OCI-LY3 (cell line): ENCODE measurements around the gene ABCC10.

Source experiments
- EZH2phosphoT487 ChIP-seq: fragments of 200-600 bp; shearing (Covaris generic); IDR thresholded peaks from 2 replicates; pipeline ENCODE4 v1.6.1; 2018; ENCODE audit warnings: antibody characterized with exemption, mixed run types, low read depth
- TF ChIP-seq, protein P1 (sequence below): fragments of 200-600, 300-600 bp; sonication (generic); IDR thresholded peaks from 2 replicates; pipeline ENCODE4 v1.5.1; 2014; ENCODE audit warnings: antibody characterized with exemption, low read length, low read depth

- TF ChIP-seq, protein P1, sequence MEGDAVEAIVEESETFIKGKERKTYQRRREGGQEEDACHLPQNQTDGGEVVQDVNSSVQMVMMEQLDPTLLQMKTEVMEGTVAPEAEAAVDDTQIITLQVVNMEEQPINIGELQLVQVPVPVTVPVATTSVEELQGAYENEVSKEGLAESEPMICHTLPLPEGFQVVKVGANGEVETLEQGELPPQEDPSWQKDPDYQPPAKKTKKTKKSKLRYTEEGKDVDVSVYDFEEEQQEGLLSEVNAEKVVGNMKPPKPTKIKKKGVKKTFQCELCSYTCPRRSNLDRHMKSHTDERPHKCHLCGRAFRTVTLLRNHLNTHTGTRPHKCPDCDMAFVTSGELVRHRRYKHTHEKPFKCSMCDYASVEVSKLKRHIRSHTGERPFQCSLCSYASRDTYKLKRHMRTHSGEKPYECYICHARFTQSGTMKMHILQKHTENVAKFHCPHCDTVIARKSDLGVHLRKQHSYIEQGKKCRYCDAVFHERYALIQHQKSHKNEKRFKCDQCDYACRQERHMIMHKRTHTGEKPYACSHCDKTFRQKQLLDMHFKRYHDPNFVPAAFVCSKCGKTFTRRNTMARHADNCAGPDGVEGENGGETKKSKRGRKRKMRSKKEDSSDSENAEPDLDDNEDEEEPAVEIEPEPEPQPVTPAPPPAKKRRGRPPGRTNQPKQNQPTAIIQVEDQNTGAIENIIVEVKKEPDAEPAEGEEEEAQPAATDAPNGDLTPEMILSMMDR, result no peak
- no peak for TF ChIP-seq EZH2phosphoT487
These were observed 8.5 kb downstream of the ABCC10 start for GRCh38 chr6:43435682-43436437.
